Ishikawa (cell line): ENCODE results near the gene GAP43.

Source experiments
- CEBPB ChIP-seq: IDR thresholded peaks from 2 replicates; pipeline ENCODE4 v1.6.1; 2012
- CREB1 ChIP-seq: IDR thresholded peaks from 2 replicates; pipeline ENCODE4 v1.6.1; 2012; ENCODE audit warnings: low read depth
- EGR1 ChIP-seq: IDR thresholded peaks from 2 replicates; pipeline ENCODE4 v1.6.1; 2012
- EP300 ChIP-seq: IDR thresholded peaks from 2 replicates; pipeline ENCODE4 v1.6.1; 2012; ENCODE audit warnings: borderline replicate concordance
- FOXM1 ChIP-seq: IDR thresholded peaks from 2 replicates; pipeline ENCODE4 v1.6.1; 2012; ENCODE audit warnings: low read depth, borderline replicate concordance
- MAX ChIP-seq: IDR thresholded peaks from 2 replicates; pipeline ENCODE4 v1.6.1; 2012
- NFIC ChIP-seq: IDR thresholded peaks from 2 replicates; pipeline ENCODE4 v1.6.1; 2012
- RAD21 ChIP-seq: IDR thresholded peaks from 2 replicates; pipeline ENCODE4 v1.6.1; 2012; ENCODE audit warnings: low read depth
- TAF1 ChIP-seq: IDR thresholded peaks from 2 replicates; pipeline ENCODE4 v1.6.1; 2012; ENCODE audit warnings: low read depth, mild to moderate bottlenecking
- TCF12 ChIP-seq: IDR thresholded peaks from 2 replicates; pipeline ENCODE4 v1.6.1; 2012; ENCODE audit warnings: low read depth
- TEAD4 ChIP-seq: IDR thresholded peaks from 2 replicates; pipeline ENCODE4 v1.6.1; 2012
- YY1 ChIP-seq: IDR thresholded peaks from 2 replicates; pipeline ENCODE4 v1.6.1; 2012; ENCODE audit warnings: low read depth
- ZBTB7A ChIP-seq: IDR thresholded peaks from 2 replicates; pipeline ENCODE4 v1.6.1; 2012; ENCODE audit warnings: low read depth
- TF ChIP-seq, protein P1 (sequence below): IDR thresholded peaks from 2 replicates; pipeline ENCODE4 v1.6.1; 2012; ENCODE audit warnings: low read depth, mild to moderate bottlenecking
- TF ChIP-seq, protein P2 (sequence below): IDR thresholded peaks from 2 replicates; pipeline ENCODE4 v1.6.1; 2012

The GAP43 gene

DNA sequence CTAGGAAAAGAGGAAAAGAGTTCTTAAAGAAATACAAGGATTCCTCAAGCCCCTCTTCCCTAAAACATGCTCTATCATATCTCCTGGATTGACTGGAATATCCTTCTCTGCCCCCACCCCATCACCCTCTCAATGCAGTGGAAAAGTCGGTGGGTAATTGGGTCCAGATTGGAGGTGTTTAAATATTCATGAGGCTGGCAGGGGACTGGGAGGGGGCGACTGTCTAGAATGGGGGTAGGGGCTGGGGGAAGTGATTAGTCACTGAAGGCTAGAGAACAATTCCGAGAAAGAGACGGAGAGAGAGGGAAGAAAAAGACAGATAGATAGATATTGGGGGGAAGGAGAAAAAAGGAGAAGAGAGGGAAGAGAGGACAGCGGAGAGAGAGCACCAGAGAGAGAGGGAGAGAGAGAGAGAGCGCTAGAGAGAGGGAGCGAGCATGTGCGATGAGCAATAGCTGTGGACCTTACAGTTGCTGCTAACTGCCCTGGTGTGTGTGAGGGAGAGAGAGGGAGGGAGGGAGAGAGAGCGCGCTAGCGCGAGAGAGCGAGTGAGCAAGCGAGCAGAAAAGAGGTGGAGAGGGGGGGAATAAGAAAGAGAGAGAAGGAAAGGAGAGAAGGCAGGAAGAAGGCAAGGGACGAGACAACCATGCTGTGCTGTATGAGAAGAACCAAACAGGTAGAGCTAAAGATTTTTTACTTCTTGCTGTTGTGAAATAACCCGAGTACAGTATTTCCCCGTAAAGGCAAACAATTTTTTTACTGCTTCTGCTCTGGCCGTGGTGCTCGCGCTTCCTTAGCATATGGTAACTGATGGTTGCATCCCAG is at the start of gene GAP43:
GAP43 (plus strand) TSS at position 467 of the 825 bp plus-strand sequence; CDS start at position 647, 180 bp downstream.
- no peak for TF ChIP-seq ZBTB7A
- no peak for TF ChIP-seq CEBPB
- TF ChIP-seq CREB1 = no peak
- TF ChIP-seq EP300 = no peak
- TF ChIP-seq FOXM1 = no peak

- TF ChIP-seq, protein P1, sequence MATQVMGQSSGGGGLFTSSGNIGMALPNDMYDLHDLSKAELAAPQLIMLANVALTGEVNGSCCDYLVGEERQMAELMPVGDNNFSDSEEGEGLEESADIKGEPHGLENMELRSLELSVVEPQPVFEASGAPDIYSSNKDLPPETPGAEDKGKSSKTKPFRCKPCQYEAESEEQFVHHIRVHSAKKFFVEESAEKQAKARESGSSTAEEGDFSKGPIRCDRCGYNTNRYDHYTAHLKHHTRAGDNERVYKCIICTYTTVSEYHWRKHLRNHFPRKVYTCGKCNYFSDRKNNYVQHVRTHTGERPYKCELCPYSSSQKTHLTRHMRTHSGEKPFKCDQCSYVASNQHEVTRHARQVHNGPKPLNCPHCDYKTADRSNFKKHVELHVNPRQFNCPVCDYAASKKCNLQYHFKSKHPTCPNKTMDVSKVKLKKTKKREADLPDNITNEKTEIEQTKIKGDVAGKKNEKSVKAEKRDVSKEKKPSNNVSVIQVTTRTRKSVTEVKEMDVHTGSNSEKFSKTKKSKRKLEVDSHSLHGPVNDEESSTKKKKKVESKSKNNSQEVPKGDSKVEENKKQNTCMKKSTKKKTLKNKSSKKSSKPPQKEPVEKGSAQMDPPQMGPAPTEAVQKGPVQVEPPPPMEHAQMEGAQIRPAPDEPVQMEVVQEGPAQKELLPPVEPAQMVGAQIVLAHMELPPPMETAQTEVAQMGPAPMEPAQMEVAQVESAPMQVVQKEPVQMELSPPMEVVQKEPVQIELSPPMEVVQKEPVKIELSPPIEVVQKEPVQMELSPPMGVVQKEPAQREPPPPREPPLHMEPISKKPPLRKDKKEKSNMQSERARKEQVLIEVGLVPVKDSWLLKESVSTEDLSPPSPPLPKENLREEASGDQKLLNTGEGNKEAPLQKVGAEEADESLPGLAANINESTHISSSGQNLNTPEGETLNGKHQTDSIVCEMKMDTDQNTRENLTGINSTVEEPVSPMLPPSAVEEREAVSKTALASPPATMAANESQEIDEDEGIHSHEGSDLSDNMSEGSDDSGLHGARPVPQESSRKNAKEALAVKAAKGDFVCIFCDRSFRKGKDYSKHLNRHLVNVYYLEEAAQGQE = no peak
- TF ChIP-seq TEAD4 (no peak), TCF12 (no peak)
Observed at GRCh38 chr3:115576325-115576875, 46.9 kb upstream of the GAP43 start.

GRCh38 chr3:115577000-115577399 is 46.3 kb upstream of the GAP43 start:
- TF ChIP-seq RAD21 (no peak), TAF1 (no peak), TCF12 (no peak), MAX (no peak), CEBPB (no peak), TEAD4 (no peak), EP300 (no peak), EGR1 (no peak), YY1 (no peak)
- TF ChIP-seq, protein P2, sequence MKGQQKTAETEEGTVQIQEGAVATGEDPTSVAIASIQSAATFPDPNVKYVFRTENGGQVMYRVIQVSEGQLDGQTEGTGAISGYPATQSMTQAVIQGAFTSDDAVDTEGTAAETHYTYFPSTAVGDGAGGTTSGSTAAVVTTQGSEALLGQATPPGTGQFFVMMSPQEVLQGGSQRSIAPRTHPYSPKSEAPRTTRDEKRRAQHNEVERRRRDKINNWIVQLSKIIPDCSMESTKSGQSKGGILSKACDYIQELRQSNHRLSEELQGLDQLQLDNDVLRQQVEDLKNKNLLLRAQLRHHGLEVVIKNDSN = no peak

DNA sequence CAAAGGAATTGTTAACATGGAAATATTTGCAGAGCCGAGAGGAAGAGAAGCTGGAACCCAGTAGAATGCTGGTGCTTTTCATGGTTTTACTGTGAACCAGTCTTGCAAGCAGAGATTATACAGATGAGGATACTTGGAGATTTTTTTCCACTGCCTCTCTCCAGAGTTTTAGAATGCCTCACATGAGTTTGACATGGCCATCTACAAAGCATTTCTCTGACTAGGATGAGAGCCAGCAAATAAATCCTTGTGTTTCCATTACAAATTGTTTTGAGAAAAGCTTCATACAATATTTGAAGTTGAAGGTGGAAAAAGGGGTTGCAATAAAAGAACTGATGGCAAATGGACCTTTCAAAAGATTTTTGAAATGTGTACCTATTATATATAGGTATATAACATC is 45.0 kb upstream of the GAP43 start:
- no peak for TF ChIP-seq RAD21

- no peak for TF ChIP-seq FOXM1
- TF ChIP-seq TAF1 = no peak
- no peak for TF ChIP-seq MAX
- TF ChIP-seq EGR1 = no peak
- TF ChIP-seq, protein P2 = no peak
- TF ChIP-seq ZBTB7A = no peak
- no peak for TF ChIP-seq RAD21
- TF ChIP-seq TCF12 = no peak
- TF ChIP-seq CREB1 = no peak
- no peak for TF ChIP-seq EP300
- no peak for TF ChIP-seq NFIC
- no peak for TF ChIP-seq YY1
- TF ChIP-seq, protein P1 = no peak
- no peak for TF ChIP-seq CEBPB
- TF ChIP-seq TEAD4 = no peak
Observed at GRCh38 chr3:115580566-115580965, 42.7 kb upstream of the GAP43 start.

DNA sequence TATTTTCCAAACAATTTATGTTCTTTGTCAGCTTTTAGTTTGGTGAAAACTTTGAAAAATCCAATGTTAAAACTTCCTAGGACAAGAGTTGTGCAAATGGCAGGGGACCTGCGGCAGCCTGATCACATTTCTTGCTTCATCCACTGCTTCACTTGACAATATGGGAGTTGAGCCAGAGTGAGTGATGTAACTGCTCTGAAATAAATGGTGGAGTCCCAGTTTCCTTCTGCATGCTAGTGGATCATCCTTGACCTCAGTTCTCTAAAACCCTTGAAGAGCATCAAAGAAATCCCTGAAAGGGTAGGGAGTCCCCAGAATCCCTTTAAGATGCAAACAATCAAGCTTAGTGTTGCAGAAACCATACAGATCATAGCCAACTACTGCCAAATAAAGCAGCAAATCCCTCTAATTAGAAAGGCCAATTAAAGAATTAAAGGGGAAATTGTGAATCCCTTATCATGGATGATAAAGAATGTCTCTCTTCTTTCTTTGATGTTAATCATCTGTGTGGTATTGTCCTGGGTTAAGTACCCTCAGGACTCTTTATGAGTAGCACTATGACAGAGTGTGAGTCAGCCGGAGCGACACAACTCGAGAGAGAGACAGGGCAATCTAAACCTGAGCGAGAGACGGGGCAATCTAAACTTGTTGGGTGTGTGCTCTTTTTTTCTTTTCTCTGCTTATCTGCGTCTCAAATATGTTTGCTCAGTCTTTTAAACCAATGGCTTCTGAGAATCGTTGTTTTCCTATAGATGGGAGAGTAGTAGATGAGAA is 41.8 kb upstream of the GAP43 start:
- no peak for TF ChIP-seq TEAD4
- TF ChIP-seq, protein P1 = no peak
- TF ChIP-seq EGR1 = no peak
- TF ChIP-seq FOXM1 = no peak
- TF ChIP-seq TCF12 = no peak
- TF ChIP-seq TAF1 = no peak
- no peak for TF ChIP-seq RAD21
- no peak for TF ChIP-seq EP300
- TF ChIP-seq NFIC = no peak
- no peak for TF ChIP-seq MAX
- TF ChIP-seq YY1 = no peak
- TF ChIP-seq CEBPB = no peak
- TF ChIP-seq CREB1 = no peak
- TF ChIP-seq ZBTB7A = no peak
- TF ChIP-seq, protein P2 = no peak
